K562 (cell line): ENCODE data around the gene MAGI3.

Source experiments
- CREB1 ChIP-seq, 2 experiments: sonication (generic) in 1 of 2; formaldehyde crosslinking in 1 of 2; IDR thresholded peaks; 2 replicates each; pipeline versions ENCODE4 v1.6.1 to v1.8.0; 2012 to 2022; ENCODE audit warnings: inconsistent platforms in 1 of 2, mild to moderate bottlenecking in 1 of 2, missing genetic modification reagents in 1 of 2, moderate library complexity in 1 of 2
- EZH2 ChIP-seq: IDR thresholded peaks from 2 replicates; pipeline ENCODE4 v1.6.1; 2012; ENCODE audit warnings: low read depth, mild to moderate bottlenecking, inconsistent platforms, low read length, borderline replicate concordance
- FOXJ3 ChIP-seq: sonication (generic); formaldehyde crosslinking; IDR thresholded peaks from 2 replicates; pipeline ENCODE4 v1.4.0; 2020; ENCODE audit warnings: mild to moderate bottlenecking, missing genetic modification reagents
- GABPB2 ChIP-seq: fragments of 250-450 bp; sonication (Bioruptor Pico); conservative IDR thresholded peaks from 2 replicates; pipeline ENCODE4 v1.5.1; 2021; ENCODE audit warnings: mild to moderate bottlenecking
- HDAC3 ChIP-seq: fragments of 450-650 bp; IDR thresholded peaks from 2 replicates; pipeline ENCODE4 v1.6.1; 2018; ENCODE audit warnings: borderline replicate concordance, mild to moderate bottlenecking, moderate library complexity; ENCODE audit not compliant: partially characterized antibody
- JUND ChIP-seq, 2 experiments: IDR thresholded peaks; 2 replicates in 1 of 2; 3 replicates in 1 of 2; pipeline ENCODE4 v1.6.1; 2011; ENCODE audit warnings: borderline replicate concordance in 2 of 2, low read depth in 2 of 2, low read length in 2 of 2, improper control_type of control experiment in 1 of 2, missing biosample characterization in 1 of 2, missing genetic modification characterization in 1 of 2, missing genetic modification reagents in 1 of 2
- MAFF ChIP-seq: IDR thresholded peaks from 2 replicates; pipeline ENCODE4 v1.6.1; 2012; ENCODE audit warnings: low read length, improper control_type of control experiment
- POLR2A ChIP-seq: fragments of 450-650 bp; conservative IDR thresholded peaks from 2 replicates; pipeline ENCODE4 v1.6.1; 2016
- SAP30 ChIP-seq: fragments of 200-600 bp; sonication (generic); IDR thresholded peaks from 2 replicates; pipeline ENCODE4 v1.6.1; 2012; ENCODE audit warnings: borderline replicate concordance, low read depth, mild to moderate bottlenecking, moderate library complexity, low read length, control low read depth, inconsistent platforms; ENCODE audit not compliant: insufficient read depth, poor library complexity, severe bottlenecking
- SNAPC5 ChIP-seq: fragments of 250-450 bp; sonication (Bioruptor Pico); IDR thresholded peaks from 2 replicates; pipeline ENCODE4 v1.8.0; 2021; ENCODE audit warnings: moderate library complexity, mild to moderate bottlenecking, inconsistent platforms
- TF ChIP-seq, protein P1 (sequence below): sonication (generic); formaldehyde crosslinking; IDR thresholded peaks from 2 replicates; pipeline ENCODE4 v1.8.1; 2023; ENCODE audit warnings: mild to moderate bottlenecking, missing genetic modification reagents
- TF ChIP-seq, protein P2 (sequence below), 3 experiments: IDR thresholded peaks in 2 of 3; conservative IDR thresholded peaks in 1 of 3; 2 replicates each; pipeline ENCODE4 v1.5.1; 2011 to 2012; ENCODE audit warnings: low read length in 3 of 3, mild to moderate bottlenecking in 3 of 3, control low read depth in 2 of 3, improper control_type of control experiment in 1 of 3, inconsistent platforms in 1 of 3, low read depth in 1 of 3, mixed read lengths in 1 of 3, moderate library complexity in 1 of 3; ENCODE audit not compliant: insufficient read depth in 2 of 3

DNA sequence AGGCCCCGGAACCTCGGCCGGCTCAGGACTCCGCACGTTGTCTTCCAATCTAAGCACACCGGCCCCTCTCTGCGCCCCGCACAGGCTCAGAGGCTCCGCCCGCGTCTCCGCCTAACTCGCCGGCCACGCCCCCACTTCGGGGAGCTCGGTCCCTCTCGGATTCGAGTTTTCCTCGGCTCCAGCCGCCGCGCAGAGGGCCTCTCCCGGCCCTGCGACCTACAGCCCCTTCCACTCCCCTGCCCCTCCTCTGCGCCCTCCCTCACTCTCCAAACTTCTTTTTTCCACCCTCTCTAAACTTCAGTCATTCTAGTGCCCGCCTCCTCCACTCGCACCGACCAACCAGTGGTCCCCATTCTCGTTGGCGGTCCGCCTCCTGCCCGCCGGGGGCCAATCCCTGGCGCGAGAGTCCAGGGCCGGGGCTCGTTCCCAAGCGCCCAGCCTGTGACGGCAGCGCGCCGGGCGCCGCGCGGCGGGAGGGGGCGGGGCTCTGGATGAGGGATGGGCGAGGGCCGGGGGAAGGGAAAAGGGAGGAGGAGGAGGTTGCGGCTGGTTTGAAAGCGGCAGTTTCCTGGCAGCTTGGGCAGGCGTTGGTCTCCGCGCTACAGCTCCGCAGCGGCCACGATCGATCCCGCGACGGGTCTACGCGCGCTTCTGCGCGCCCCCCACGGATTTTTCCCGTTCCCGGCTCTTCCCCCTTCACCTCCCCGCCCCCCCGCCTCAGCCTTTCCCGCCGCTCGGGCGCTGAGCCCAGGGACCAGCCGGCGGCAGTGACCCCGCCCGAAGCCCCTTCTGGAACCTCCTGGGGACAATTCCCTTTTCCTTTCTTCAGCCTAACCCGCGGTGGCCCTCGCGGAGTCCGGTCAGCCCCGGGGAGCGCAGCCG lies at the start of gene MAGI3:
- TF ChIP-seq MAFF = no peak
- no peak for TF ChIP-seq GABPB2 (CRISPR knock-in tag)
- TF ChIP-seq, protein P1, sequence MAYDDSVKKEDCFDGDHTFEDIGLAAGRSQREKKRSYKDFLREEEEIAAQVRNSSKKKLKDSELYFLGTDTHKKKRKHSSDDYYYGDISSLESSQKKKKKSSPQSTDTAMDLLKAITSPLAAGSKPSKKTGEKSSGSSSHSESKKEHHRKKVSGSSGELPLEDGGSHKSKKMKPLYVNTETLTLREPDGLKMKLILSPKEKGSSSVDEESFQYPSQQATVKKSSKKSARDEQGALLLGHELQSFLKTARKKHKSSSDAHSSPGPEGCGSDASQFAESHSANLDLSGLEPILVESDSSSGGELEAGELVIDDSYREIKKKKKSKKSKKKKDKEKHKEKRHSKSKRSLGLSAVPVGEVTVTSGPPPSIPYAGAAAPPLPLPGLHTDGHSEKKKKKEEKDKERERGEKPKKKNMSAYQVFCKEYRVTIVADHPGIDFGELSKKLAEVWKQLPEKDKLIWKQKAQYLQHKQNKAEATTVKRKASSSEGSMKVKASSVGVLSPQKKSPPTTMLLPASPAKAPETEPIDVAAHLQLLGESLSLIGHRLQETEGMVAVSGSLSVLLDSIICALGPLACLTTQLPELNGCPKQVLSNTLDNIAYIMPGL (CRISPR knock-in tag) = no peak
- TF ChIP-seq FOXJ3 = no peak
- TF ChIP-seq EZH2 = no peak
- TF ChIP-seq, protein P2, sequence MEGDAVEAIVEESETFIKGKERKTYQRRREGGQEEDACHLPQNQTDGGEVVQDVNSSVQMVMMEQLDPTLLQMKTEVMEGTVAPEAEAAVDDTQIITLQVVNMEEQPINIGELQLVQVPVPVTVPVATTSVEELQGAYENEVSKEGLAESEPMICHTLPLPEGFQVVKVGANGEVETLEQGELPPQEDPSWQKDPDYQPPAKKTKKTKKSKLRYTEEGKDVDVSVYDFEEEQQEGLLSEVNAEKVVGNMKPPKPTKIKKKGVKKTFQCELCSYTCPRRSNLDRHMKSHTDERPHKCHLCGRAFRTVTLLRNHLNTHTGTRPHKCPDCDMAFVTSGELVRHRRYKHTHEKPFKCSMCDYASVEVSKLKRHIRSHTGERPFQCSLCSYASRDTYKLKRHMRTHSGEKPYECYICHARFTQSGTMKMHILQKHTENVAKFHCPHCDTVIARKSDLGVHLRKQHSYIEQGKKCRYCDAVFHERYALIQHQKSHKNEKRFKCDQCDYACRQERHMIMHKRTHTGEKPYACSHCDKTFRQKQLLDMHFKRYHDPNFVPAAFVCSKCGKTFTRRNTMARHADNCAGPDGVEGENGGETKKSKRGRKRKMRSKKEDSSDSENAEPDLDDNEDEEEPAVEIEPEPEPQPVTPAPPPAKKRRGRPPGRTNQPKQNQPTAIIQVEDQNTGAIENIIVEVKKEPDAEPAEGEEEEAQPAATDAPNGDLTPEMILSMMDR (IDR thresholded peaks at IDR 0.05 in 2 of 3, conservative IDR thresholded peaks at IDR 0.05 in 1 of 3; ENCODE audit: insufficient read depth in 2 of 3, low read depth in 1 of 3, low read length in 3 of 3) = 0 out of 6 replicates have a peak, but pooled peaks of 1 of the 3 experiments have one; percentile 4
- peak; percentile 64 for TF ChIP-seq POLR2A
- TF ChIP-seq SNAPC5 (CRISPR knock-in tag) = no peak
- TF ChIP-seq CREB1 (IDR thresholded peaks at IDR 0.05) = peak; percentile 76
- peak; percentile 84 for TF ChIP-seq CREB1 (CRISPR knock-in tag; IDR thresholded peaks at IDR 0.05)
- TF ChIP-seq JUND (IDR thresholded peaks at IDR 0.05; ENCODE audit: borderline replicate concordance, low read depth, low read length) = no peak
- peak; percentile 14; the same call in 1 of the 3 replicates for TF ChIP-seq JUND (tag; IDR thresholded peaks at IDR 0.05; ENCODE audit: borderline replicate concordance, low read depth, low read length)
- TF ChIP-seq SAP30 = peak; percentile 13
- no peak for TF ChIP-seq HDAC3
